Activated T-helper 17 cell treated with anti-CD3 and anti-CD28 coated beads, Interleukin-2, amount 50 U/mL, for 72 hours (primary cell): ENCODE measurements around the gene MGLL. TPM values are rescaled to one million over a fixed set of nuclear protein-coding genes. Genes with fewer than 3 reads are reported as not detected.

Experiments
- ATAC-seq: fragments of 150-1000 bp; cut with Tn5 transposase; replicated peaks from 2 replicates; pipeline ENCODE4 v1.10.0; 2021; ENCODE audit warnings: mild to moderate bottlenecking, moderate library complexity
- H3K27ac Mint-ChIP-seq: one replicate; pipeline ENCODE4 v1.8.0; 2022; ENCODE audit warnings: mixed read lengths
- H3K27me3 Mint-ChIP-seq: one replicate; pipeline ENCODE4 v1.8.0; 2022; ENCODE audit warnings: mixed read lengths
- H3K36me3 Mint-ChIP-seq: one replicate; pipeline ENCODE4 v1.8.0; 2022; ENCODE audit warnings: low read depth, mild to moderate bottlenecking, mixed read lengths
- H3K4me1 Mint-ChIP-seq: one replicate; pipeline ENCODE4 v1.8.0; 2022; ENCODE audit warnings: mixed read lengths
- H3K4me3 Mint-ChIP-seq: one replicate; pipeline ENCODE4 v1.8.0; 2022; ENCODE audit warnings: mild to moderate bottlenecking, mixed read lengths
- H3K9me3 Mint-ChIP-seq: one replicate; pipeline ENCODE4 v1.8.0; 2022; ENCODE audit warnings: mixed read lengths
- total RNA-seq, 2 donors: library from RNA; stranded (reverse); gene quantifications; one replicate each; pipeline ENCODE4 v1.2.3, GENCODE V29; 2022

Gene MGLL
- total RNA-seq, 2 donors from 2014 or later, result 1.2 to 1.4 TPM

DNA sequence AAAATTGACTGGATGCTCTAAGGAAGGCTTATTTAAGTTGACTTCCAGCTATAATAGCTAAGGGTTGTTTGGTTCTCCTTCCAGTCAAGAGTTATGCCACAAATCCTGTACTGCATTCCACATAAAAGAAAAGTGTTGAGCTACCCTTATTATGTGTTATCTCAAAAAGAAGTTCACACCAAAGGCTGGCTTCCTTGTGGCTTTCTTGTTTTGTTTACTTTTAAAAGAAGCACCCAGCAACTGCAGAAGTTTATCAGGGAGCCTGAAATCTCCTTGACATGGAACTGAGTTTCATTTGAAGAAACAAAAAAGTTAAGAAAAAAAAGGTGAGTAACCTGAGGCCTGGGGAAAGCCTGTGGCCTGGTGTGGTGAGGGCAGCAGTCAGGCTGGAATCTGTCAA, 10.2 kb downstream of the MGLL start:
- Mint-ChIP-seq H3K27me3 (peaks cover 11% of the 10 kb centered on the region), H3K36me3 (no peaks in the 10 kb centered on the region), H3K4me3 (no peak overlapping the region), H3K27ac (no peak overlapping the region), H3K4me1 (no peaks in the 10 kb centered on the region), H3K9me3 (peaks cover 4% of the 10 kb centered on the region)
- ATAC-seq, result no peak

DNA sequence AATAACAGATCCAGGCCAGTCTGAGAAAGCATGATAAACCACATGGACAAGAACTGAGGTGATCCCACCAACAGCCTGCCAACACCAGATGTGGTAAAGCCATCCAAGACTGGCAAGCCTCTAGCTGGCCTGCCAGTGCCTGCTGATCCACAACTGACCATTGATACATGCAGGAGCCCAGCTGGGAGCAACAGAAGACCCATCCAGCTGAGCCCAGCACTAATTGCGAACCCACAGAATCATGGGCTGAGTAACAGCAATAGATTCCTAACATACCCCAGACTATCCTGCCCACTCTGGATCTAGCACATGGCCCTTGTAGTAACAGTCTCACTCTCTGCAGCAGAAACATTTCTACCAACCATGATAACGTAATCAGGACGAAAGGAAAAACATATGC, 10.6 kb downstream of the MGLL start:
- Mint-ChIP-seq H3K4me3 (no peak overlapping the region), H3K36me3 (no peaks in the 10 kb centered on the region), H3K27ac (no peak overlapping the region), H3K4me1 (peaks cover under 1% of the 10 kb centered on the region), H3K9me3 (peaks cover 4% of the 10 kb centered on the region), H3K27me3 (peaks cover 11% of the 10 kb centered on the region)
- ATAC-seq, result no peak

DNA sequence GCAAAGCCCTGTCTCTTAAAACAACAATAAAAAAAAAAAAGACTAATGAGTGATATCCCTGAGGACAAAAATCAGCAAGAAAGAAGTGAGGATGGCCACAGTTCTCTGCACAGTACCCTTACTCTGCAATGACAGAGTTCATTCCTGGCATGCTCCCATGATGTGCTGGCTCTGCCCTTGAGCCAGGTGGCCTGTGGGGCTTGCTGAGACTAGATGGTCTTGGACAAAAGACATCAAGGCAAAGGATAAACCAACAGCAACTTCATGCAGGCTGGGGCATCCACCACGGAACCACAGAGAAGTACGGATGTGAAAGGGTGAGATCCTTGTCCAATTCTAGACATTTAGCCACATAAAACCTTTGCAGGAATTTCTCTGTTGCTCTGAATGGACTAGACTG, 12.7 kb downstream of the MGLL start:
- H3K9me3 Mint-ChIP-seq, result peaks cover 4% of the 10 kb centered on the region
- H3K27ac Mint-ChIP-seq, result no peak overlapping the region
- peaks cover 15% of the 10 kb centered on the region for H3K27me3 Mint-ChIP-seq
- no peak overlapping the region for H3K4me3 Mint-ChIP-seq
- no peaks in the 10 kb centered on the region for H3K36me3 Mint-ChIP-seq
- no peak for ATAC-seq
- peaks cover 7% of the 10 kb centered on the region for H3K4me1 Mint-ChIP-seq

DNA sequence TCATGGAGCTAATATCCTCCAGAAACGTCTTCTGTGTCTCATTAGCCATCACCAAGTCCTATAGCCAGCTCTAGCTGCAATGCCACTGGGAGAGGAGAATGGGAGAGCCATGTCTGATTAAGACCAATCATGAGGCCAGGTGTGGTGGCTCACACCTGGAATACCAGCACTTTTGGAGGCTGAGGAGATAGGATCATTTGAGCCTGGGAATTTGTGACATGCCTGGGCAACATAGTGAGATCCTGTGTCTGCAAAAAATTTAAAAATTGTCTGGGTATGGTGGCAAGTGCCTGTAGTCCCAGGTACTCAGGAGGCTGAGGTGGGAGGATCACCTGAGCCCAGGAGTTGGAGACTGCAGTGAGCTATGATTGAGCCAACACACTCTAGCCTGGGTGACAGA, 13.1 kb downstream of the MGLL start:
- Mint-ChIP-seq H3K27ac (no peak overlapping the region), H3K36me3 (no peaks in the 10 kb centered on the region), H3K9me3 (peaks cover 4% of the 10 kb centered on the region), H3K27me3 (peaks cover 15% of the 10 kb centered on the region), H3K4me1 (peaks cover 7% of the 10 kb centered on the region), H3K4me3 (no peak overlapping the region)
- no peak for ATAC-seq

DNA sequence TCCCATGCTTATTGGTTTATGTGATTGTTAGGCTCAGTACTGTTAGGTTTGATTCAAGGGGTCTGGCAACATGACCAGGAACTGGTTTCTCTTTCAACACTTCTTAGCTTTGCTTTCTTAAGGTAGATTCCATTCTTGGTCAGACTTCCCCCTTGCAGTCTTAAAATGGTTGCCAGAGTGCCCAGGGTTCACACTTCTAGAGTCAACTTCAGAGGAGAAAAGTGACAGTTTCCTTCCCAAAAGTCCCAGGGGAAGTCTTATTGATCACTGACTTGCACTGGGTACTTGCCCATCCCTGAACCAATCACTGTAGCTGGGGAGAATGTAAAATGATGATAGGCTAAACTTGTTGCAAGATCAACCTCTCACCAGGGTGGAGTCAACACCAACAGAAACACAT, 14.1 kb downstream of the MGLL start:
- Mint-ChIP-seq H3K27ac (no peak overlapping the region), H3K4me1 (peaks cover 7% of the 10 kb centered on the region), H3K36me3 (no peaks in the 10 kb centered on the region), H3K4me3 (no peak overlapping the region), H3K9me3 (peaks cover 4% of the 10 kb centered on the region), H3K27me3 (peaks cover 10% of the 10 kb centered on the region)
- peak; percentile 28 for ATAC-seq

DNA sequence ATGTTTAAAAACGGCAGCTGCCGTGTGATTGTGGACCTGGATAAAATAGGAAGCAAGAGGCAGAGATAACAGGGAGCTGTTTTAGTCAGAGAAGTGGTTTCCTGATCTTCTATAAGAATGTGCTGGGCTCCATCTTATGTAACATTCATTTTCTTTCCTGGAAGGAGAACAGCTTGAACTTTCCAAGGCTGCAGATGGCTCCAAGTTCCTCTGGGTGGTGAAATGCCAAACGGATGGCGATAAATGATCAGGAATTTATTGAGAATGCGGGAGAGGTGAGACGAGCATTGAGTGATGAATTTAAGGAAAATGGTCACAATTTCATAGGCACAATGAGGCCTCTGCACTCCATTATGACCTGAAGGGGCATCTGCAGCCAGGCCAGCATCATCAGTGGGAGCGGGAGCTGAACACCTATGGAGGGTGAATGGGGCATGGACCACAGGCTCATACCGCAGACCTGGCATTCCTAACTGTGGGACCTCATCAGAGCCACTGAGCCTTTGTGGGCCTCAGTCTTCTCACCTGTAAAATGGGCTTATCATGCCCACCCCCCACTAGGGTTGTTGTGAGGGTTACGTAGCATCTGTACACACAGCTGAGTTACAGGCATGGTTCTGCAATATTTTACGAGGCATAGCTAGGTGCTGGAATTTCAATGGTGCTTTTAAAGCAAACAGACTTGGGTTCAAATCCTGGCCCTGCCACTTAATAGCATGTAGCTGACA, 17.1 kb downstream of the MGLL start:
- Mint-ChIP-seq H3K4me1 (peaks cover 14% of the 10 kb centered on the region), H3K27me3 (peaks cover 7% of the 10 kb centered on the region)
- no peak for ATAC-seq

DNA sequence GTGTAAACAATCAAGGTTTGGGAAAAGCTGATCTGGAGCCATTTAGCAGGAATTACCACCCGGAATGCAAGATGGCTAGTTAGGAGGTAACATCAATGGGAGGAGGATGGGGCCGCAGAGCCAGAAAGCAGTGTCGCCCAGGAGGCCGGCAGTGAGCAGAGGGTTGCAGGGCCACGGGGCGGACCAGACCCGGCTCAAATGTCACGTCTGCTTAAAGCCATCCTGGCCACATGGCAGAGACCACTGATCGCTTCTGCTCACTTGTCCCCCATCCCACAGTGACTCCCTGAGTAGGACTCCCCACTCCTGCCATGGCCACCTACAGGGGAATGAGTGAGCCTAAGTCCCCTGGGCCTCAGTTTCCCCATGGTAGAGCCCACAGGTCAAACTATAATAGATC, 18.2 kb downstream of the MGLL start:
- peaks cover 10% of the 10 kb centered on the region for H3K27me3 Mint-ChIP-seq
- peaks cover 4% of the 10 kb centered on the region for H3K9me3 Mint-ChIP-seq
- no peak overlapping the region for H3K27ac Mint-ChIP-seq

More for the DNA sequence above, 17.1 kb downstream of the MGLL start:
- no peaks in the 10 kb centered on the region for H3K36me3 Mint-ChIP-seq
- H3K4me3 Mint-ChIP-seq, result no peak overlapping the region
- H3K27ac Mint-ChIP-seq, result no peak overlapping the region
- peaks cover 4% of the 10 kb centered on the region for H3K9me3 Mint-ChIP-seq

DNA sequence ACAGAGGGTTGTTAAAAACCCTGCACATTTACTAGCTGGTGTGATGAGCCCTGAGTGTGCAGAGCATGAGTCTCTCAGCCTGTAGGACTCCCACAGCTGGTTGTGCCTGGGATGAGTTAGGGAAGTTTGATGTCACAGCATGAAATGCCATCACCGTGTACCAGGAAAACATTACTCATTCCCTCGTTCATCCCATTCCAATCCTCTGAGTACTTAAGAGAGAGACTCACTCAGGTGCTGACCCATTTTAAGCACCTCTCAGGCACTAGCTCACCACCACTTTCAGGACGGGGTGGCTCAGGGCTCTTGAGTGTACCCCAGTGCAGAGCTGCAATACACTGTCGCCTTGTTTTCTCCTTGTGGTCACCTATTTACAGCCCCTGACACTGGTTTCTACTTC, 18.7 kb downstream of the MGLL start:
- Mint-ChIP-seq H3K27ac (no peak overlapping the region), H3K4me3 (no peak overlapping the region), H3K36me3 (no peaks in the 10 kb centered on the region), H3K9me3 (peaks cover under 1% of the 10 kb centered on the region), H3K4me1 (peaks cover 14% of the 10 kb centered on the region), H3K27me3 (peaks cover 9% of the 10 kb centered on the region)
- no peak for ATAC-seq

More for the DNA sequence above, 18.2 kb downstream of the MGLL start:
- no peak overlapping the region for H3K4me3 Mint-ChIP-seq
- no peak for ATAC-seq
- peaks cover 14% of the 10 kb centered on the region for H3K4me1 Mint-ChIP-seq
- H3K36me3 Mint-ChIP-seq, result no peaks in the 10 kb centered on the region

DNA sequence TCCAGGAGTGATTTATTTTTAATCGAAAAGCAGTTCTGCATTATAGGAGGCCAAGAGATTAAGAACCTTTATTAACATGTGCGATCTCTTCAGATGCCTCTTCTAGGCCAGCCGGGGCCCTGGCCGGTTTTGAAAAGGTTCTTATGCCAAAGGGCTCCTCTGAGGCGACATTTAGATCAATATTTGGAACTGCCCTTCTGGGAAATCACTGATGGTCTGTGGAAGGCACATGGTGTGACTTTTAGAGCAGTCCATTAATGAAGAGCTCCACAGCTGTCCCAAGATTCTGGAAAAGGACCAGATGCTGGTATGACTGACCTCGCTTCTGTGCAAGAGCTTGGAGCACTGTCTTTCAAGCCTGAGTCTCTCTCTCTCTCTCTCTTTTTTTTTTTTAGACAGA, 19.7 kb downstream of the MGLL start:
- Mint-ChIP-seq H3K27ac (no peak overlapping the region), H3K36me3 (no peaks in the 10 kb centered on the region), H3K4me3 (no peak overlapping the region), H3K27me3 (peaks cover 12% of the 10 kb centered on the region), H3K9me3 (no peaks in the 10 kb centered on the region), H3K4me1 (peaks cover 14% of the 10 kb centered on the region)
- ATAC-seq, result no peak

DNA sequence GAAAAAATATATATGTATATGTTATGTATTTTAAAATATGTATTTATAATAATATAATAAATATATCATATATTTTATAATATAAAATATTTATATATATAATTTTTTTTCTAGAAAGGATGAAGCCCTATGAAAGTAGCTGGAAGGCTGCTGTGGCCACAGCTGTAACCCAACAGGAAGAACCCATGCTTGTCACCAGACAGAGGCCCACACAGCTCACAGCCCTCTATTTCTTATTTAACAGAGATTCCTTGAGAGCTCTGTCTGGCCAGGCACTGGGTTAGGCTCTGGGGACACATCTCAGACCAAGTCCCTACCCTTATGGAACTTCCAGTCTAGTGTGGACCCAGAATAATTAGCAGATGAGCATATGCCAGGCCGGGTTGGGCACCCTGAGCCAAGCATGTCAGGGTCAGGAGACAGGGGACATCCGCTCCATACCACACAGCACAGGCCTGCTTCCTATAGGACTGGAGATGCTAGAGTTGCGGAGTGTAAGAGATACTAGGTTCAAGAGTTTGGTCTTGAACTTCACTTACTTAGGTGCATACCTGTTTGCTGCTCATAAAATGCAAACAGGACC, 20.5 kb downstream of the MGLL start:
- ATAC-seq, result no peak
- Mint-ChIP-seq H3K36me3 (no peaks in the 10 kb centered on the region), H3K9me3 (no peaks in the 10 kb centered on the region), H3K27ac (no peak overlapping the region), H3K27me3 (peaks cover 12% of the 10 kb centered on the region), H3K4me3 (no peak overlapping the region), H3K4me1 (peaks cover 14% of the 10 kb centered on the region)

DNA sequence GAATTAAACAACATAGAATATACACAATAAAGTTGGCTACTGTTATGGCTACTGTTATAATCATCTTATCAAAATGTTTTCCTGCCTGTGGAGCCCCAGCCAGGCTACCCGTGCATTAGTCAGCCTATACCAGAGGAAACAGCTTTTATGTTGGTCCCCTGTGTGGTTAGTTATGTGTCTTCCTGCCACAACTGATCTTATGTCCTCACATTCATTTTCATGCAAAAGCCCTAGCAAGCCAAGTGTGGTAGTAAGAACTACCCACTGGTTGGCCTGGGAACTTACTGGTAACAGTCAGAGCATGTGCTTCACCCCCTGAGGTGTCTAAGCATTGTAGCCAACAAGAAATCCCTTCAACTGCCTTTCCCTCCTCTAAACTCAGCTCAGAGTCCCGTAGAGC, 21.8 kb downstream of the MGLL start:
- ATAC-seq, result peak; percentile 89
- Mint-ChIP-seq H3K27me3 (peaks cover 8% of the 10 kb centered on the region), H3K36me3 (no peaks in the 10 kb centered on the region), H3K4me3 (peak overlapping the region; percentile 28), H3K27ac (peak overlapping the region; percentile 72), H3K4me1 (peaks cover 7% of the 10 kb centered on the region), H3K9me3 (no peaks in the 10 kb centered on the region)

DNA sequence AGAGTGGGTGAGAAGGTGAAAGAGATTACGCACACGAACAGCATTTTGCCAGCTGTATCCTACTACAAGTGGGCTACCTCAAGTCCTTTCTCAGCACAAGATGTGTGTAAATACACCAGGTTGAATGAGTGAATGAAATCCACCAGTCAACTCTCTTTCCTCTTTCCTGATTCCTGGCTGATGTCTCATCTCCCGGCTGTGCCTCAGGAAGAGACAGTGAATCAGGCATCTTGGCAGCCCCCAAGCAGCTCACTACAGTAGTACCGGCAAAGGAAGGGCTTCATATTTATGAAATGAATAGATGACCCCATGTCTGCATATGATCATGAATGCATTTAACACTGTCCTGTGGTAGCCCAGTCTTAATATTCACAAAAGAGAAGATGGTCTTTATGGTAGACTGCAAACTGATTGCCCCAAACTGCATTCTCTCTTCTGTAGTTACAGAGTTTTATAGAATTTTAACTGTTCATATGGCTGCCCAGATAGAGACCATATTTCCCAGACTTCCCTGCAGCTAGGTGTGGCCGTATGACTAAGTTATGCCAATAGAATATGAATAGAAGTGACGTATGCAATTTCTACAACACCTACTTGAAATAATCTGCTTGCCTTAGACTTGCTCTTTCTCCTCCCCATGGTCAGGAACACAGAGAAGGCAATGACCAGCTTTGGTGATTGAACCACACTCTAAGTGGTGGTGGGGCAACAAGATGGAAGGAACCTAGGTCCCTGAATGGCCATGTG, 22.7 kb downstream of the MGLL start:
- H3K36me3 Mint-ChIP-seq, result no peaks in the 10 kb centered on the region
- H3K4me3 Mint-ChIP-seq, result no peak overlapping the region
- H3K4me1 Mint-ChIP-seq, result peaks cover 7% of the 10 kb centered on the region
- ATAC-seq, result no peak
- peaks cover 3% of the 10 kb centered on the region for H3K9me3 Mint-ChIP-seq
- peak overlapping the region; percentile 72 for H3K27ac Mint-ChIP-seq
- peaks cover 8% of the 10 kb centered on the region for H3K27me3 Mint-ChIP-seq

DNA sequence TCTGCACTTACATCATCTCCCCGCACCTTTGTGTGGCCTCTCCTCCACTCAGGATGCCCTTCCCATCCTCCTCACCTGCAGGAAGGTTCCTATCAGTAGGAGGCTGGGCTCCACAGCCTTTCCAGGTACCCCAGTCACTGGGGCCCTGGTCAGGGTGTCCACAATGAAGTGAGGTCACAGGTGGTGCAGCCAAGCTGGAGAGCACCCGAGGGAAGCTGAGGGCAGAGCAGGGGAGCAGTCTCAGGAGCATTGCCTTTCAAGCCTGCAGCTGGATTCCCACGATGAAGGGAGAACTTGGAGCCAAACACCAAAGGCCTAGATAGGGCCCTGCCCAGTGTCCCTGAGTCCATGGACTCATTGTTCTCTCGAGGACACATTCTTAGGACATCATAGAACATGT, 23.6 kb downstream of the MGLL start:
- Mint-ChIP-seq H3K4me1 (peaks cover 7% of the 10 kb centered on the region), H3K36me3 (no peaks in the 10 kb centered on the region), H3K9me3 (peaks cover 6% of the 10 kb centered on the region), H3K27me3 (peaks cover 8% of the 10 kb centered on the region), H3K27ac (peak overlapping the region; percentile 49), H3K4me3 (no peak overlapping the region)
- ATAC-seq, result no peak

DNA sequence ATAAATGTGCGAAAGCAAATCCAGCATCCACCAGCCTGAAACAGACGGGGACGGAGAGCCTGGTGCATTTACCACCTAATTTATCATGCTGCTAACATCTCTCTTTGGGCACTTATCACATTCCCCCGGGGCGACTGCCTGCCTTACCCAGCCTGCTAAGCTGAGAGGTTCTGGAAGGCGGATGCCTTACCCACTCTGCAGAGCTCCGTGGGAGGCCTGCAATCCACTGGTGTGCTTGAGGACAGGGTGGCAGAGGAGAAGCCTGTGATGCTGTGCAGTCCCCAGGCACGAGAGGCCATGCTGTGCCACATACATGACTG, 25.5 kb downstream of the MGLL start:
- ATAC-seq, result no peak
- no peak overlapping the region for H3K4me3 Mint-ChIP-seq
- peaks cover 7% of the 10 kb centered on the region for H3K4me1 Mint-ChIP-seq
- H3K36me3 Mint-ChIP-seq, result no peaks in the 10 kb centered on the region
- peaks cover 6% of the 10 kb centered on the region for H3K9me3 Mint-ChIP-seq
- H3K27ac Mint-ChIP-seq, result no peak overlapping the region
- peaks cover 11% of the 10 kb centered on the region for H3K27me3 Mint-ChIP-seq
